ENCODE measurements around the gene ATP2A1.
A peak's percentile ranks its signal among the peaks of the same experiment; 100 is the strongest.

ATP2A1 gene

GRCh38 chr16:28858421-28858820 is 19.9 kb upstream of the ATP2A1 start:
- no peak for ATAC-seq
- TF ChIP-seq RARB (CRISPR knock-in tag; IDR thresholded peaks at IDR 0.05), result no peak
- no peak for TF ChIP-seq ISL1 (CRISPR knock-in tag; IDR thresholded peaks at IDR 0.05)
- TF ChIP-seq ZNF565 (CRISPR knock-in tag; conservative IDR thresholded peaks at IDR 0.05; ENCODE audit: low read depth), result no peak
- no peak for TF ChIP-seq PATZ1 (CRISPR knock-in tag; IDR thresholded peaks at IDR 0.05; ENCODE audit: borderline replicate concordance)
- TF ChIP-seq ZNF70 (CRISPR knock-in tag; IDR thresholded peaks at IDR 0.05), result no peak
- TF ChIP-seq TSHZ2 (CRISPR knock-in tag; IDR thresholded peaks at IDR 0.05), result no peak

GRCh38 chr16:28859326-28859725 is 19.0 kb upstream of the ATP2A1 start:
- ATAC-seq, result no peak
- TF ChIP-seq GLIS3 (CRISPR knock-in tag; IDR thresholded peaks at IDR 0.05) (no peak), PPARA (CRISPR knock-in tag; IDR thresholded peaks at IDR 0.05; ENCODE audit: borderline replicate concordance) (no peak)

- peak; percentile 21 for ATAC-seq
- TF ChIP-seq ZNF70 (CRISPR knock-in tag; IDR thresholded peaks at IDR 0.05) (no peak), OSR1 (CRISPR knock-in tag; IDR thresholded peaks at IDR 0.05) (no peak), ZC3H10 (CRISPR knock-in tag; IDR thresholded peaks at IDR 0.05) (no peak), ARNTL (CRISPR knock-in tag; IDR thresholded peaks at IDR 0.05; ENCODE audit: borderline replicate concordance, low read depth) (no peak), GLIS3 (CRISPR knock-in tag; IDR thresholded peaks at IDR 0.05) (no peak), ZNF8 (CRISPR knock-in tag; IDR thresholded peaks at IDR 0.05) (no peak), SNAI2 (CRISPR knock-in tag; IDR thresholded peaks at IDR 0.05) (no peak), ZFP3 (CRISPR knock-in tag; IDR thresholded peaks at IDR 0.05) (no peak), PATZ1 (CRISPR knock-in tag; IDR thresholded peaks at IDR 0.05; ENCODE audit: borderline replicate concordance) (no peak), ZFP30 (CRISPR knock-in tag; IDR thresholded peaks at IDR 0.05) (no peak), BACH2 (CRISPR knock-in tag; IDR thresholded peaks at IDR 0.05; ENCODE audit: borderline replicate concordance) (no peak), TOX (CRISPR knock-in tag; IDR thresholded peaks at IDR 0.05; ENCODE audit: borderline replicate concordance) (no peak), ISL1 (CRISPR knock-in tag; IDR thresholded peaks at IDR 0.05) (no peak), ESRRG (CRISPR knock-in tag; IDR thresholded peaks at IDR 0.05) (no peak), RARB (CRISPR knock-in tag; IDR thresholded peaks at IDR 0.05) (no peak), POU6F1 (CRISPR knock-in tag; IDR thresholded peaks at IDR 0.05; ENCODE audit: borderline replicate concordance, low read depth) (no peak), CREB5 (CRISPR knock-in tag; IDR thresholded peaks at IDR 0.05; ENCODE audit: low read depth) (no peak), TSHZ2 (CRISPR knock-in tag; IDR thresholded peaks at IDR 0.05) (no peak), CSDC2 (CRISPR knock-in tag; IDR thresholded peaks at IDR 0.05) (no peak)
These were observed 14.1 kb upstream of the ATP2A1 start for GRCh38 chr16:28863929-28864793.

Data from SK-N-SH treated with all-trans-retinoic acid at 6 μM for 48 hours (cell line).